Measurements from ENCODE around the gene ZNF521.

Gene ZNF521

GRCh38 chr18:25248755-25249154, 103.2 kb downstream of the ZNF521 start:
- no peak for DNase-seq (ENCODE audit: low read depth)
- no peak overlapping the region for H3K4me3 ChIP-seq (replicated peaks; ENCODE audit: low read depth, low read length)
- no peak for TF ChIP-seq CTCF (IDR thresholded peaks at IDR 0.05; ENCODE audit: low read length, missing control alignments)

- peak; percentile 30 for DNase-seq (ENCODE audit: low read depth)
- no peak for TF ChIP-seq CTCF (IDR thresholded peaks at IDR 0.05; ENCODE audit: low read length, missing control alignments)
- H3K4me3 ChIP-seq (replicated peaks; ENCODE audit: low read depth, low read length), result no peak overlapping the region
Measured at GRCh38 chr18:25247725-25248124, 104.2 kb downstream of the ZNF521 start.

GRCh38 chr18:25244924-25245698, 106.9 kb downstream of the ZNF521 start:
- DNase-seq (ENCODE audit: low read depth), result no peak
- H3K4me3 ChIP-seq (replicated peaks; ENCODE audit: low read depth, low read length), result no peak overlapping the region
- no peak for TF ChIP-seq CTCF (IDR thresholded peaks at IDR 0.05; ENCODE audit: low read length, missing control alignments)

- no peak overlapping the region for H3K4me3 ChIP-seq (replicated peaks; ENCODE audit: low read depth, low read length)
- DNase-seq (ENCODE audit: low read depth), result no peak
- no peak for TF ChIP-seq CTCF (IDR thresholded peaks at IDR 0.05; ENCODE audit: low read length, missing control alignments)
Measured at GRCh38 chr18:25244170-25244569, 107.8 kb downstream of the ZNF521 start.

GRCh38 chr18:25243754-25244153, 108.2 kb downstream of the ZNF521 start:
- DNase-seq (ENCODE audit: low read depth), result no peak
- no peak for TF ChIP-seq CTCF (IDR thresholded peaks at IDR 0.05; ENCODE audit: low read length, missing control alignments)
- no peak overlapping the region for H3K4me3 ChIP-seq (replicated peaks; ENCODE audit: low read depth, low read length)

GRCh38 chr18:25243257-25243656, 108.7 kb downstream of the ZNF521 start:
- DNase-seq (ENCODE audit: low read depth), result no peak
- TF ChIP-seq CTCF (IDR thresholded peaks at IDR 0.05; ENCODE audit: low read length, missing control alignments), result no peak
- H3K4me3 ChIP-seq (replicated peaks; ENCODE audit: low read depth, low read length), result no peak overlapping the region

- no peak for DNase-seq (ENCODE audit: low read depth)
- no peak overlapping the region for H3K4me3 ChIP-seq (replicated peaks; ENCODE audit: low read depth, low read length)
- TF ChIP-seq CTCF (IDR thresholded peaks at IDR 0.05; ENCODE audit: low read length, missing control alignments), result no peak
Measured at GRCh38 chr18:25240420-25240770, 111.6 kb downstream of the ZNF521 start.

Measured in fibroblast of pulmonary artery (primary cell).